HEK293 (cell line): ENCODE results near the gene CMTM4.
"Not testable (repeated sequence)": the region's sequence is repeated elsewhere in the genome, so short reads cannot be mapped to it uniquely, and the experiment has no call there.

Experiments used
- CTCF ChIA-PET: fragments of 350-600 bp; formaldehyde crosslinking; extraction: SDS; loops from one replicate; lab custom pipeline; 2021; ENCODE audit warnings: antibody characterized with exemption; lab: Yijun Ruan, JAX
- POLR2A ChIA-PET: fragments of 300-600 bp; formaldehyde crosslinking; extraction: SDS; loops from one replicate; lab custom pipeline; 2020; ENCODE audit warnings: antibody characterized with exemption, inconsistent platforms; lab: Yijun Ruan, JAX
- H3K27ac ChIP-seq: fragments of 200-500 bp; sonication (Bioruptor generic); 2 replicates; pipeline ENCODE4 v1.5.1; 2014; ENCODE audit warnings: low read depth, low read length, control low read depth, inconsistent platforms; ENCODE audit errors: extremely low read depth
- H3K36me3 ChIP-seq, 2 experiments: fragments of 200-500 bp in 1 of 2; sonication (Bioruptor generic) in 1 of 2; 1 replicate in 1 of 2; 2 replicates in 1 of 2; pipeline ENCODE4 v1.5.1; 2014 to 2017; ENCODE audit warnings: inconsistent platforms in 2 of 2, low read length in 2 of 2; ENCODE audit not compliant: control insufficient read depth in 2 of 2, insufficient read depth in 1 of 2
- H3K4me1 ChIP-seq: fragments of 200-500 bp; sonication (Bioruptor generic); 2 replicates; pipeline ENCODE4 v1.5.1; 2014; ENCODE audit warnings: mild to moderate bottlenecking, low read length, inconsistent platforms; ENCODE audit not compliant: control insufficient read depth, insufficient read depth
- H3K4me3 ChIP-seq: 2 replicates; pipeline ENCODE4 v1.5.1; 2011; ENCODE audit warnings: low read depth, mild to moderate bottlenecking, control low read depth, low read length, moderate library complexity
- H3K9me3 ChIP-seq: fragments of 200-500 bp; sonication (Bioruptor generic); 2 replicates; pipeline ENCODE4 v1.5.1; 2014; ENCODE audit warnings: low read depth, low read length, inconsistent platforms; ENCODE audit not compliant: control insufficient read depth, insufficient read depth
- GLI2 ChIP-seq: fragments of 450-650 bp; formaldehyde crosslinking; IDR thresholded peaks from 2 replicates; pipeline ENCODE4; 2017; ENCODE audit warnings: missing biosample characterization, missing genetic modification characterization, low read depth, borderline replicate concordance
- GLIS2 ChIP-seq: fragments of 450-650 bp; formaldehyde crosslinking; IDR thresholded peaks from 2 replicates; pipeline ENCODE4 v1.5.1; 2016; ENCODE audit warnings: missing biosample characterization, missing genetic modification characterization
- KLF16 ChIP-seq: fragments of 450-650 bp; formaldehyde crosslinking; IDR thresholded peaks from 2 replicates; pipeline ENCODE4 v1.5.1; 2017; ENCODE audit warnings: missing biosample characterization, missing genetic modification characterization
- KLF8 ChIP-seq: fragments of 450-650 bp; formaldehyde crosslinking; IDR thresholded peaks from 2 replicates; pipeline ENCODE4 v1.5.1; 2016; ENCODE audit warnings: missing biosample characterization, missing genetic modification characterization
- KLF9 ChIP-seq: fragments of 450-650 bp; formaldehyde crosslinking; IDR thresholded peaks from 2 replicates; pipeline ENCODE4 v1.5.1; 2016; ENCODE audit warnings: missing biosample characterization, missing genetic modification characterization, low read depth
- MYNN ChIP-seq: fragments of 450-650 bp; formaldehyde crosslinking; IDR thresholded peaks from 2 replicates; pipeline ENCODE4 v1.5.1; 2016; ENCODE audit warnings: missing biosample characterization, missing genetic modification characterization, borderline replicate concordance
- PBX3 ChIP-seq: sonication (generic); formaldehyde crosslinking; IDR thresholded peaks from 2 replicates; pipeline ENCODE4 v1.8.1; 2022; ENCODE audit warnings: mild to moderate bottlenecking, moderate library complexity, missing genetic modification reagents
- ZBTB20 ChIP-seq: fragments of 450-650 bp; formaldehyde crosslinking; IDR thresholded peaks from 2 replicates; pipeline ENCODE4 v1.5.1; 2016; ENCODE audit warnings: missing biosample characterization, missing genetic modification characterization
- ZEB2 ChIP-seq: fragments of 450-650 bp; formaldehyde crosslinking; IDR thresholded peaks from 2 replicates; pipeline ENCODE4 v1.5.1; 2016; ENCODE audit warnings: missing biosample characterization, missing genetic modification characterization
- ZFHX2 ChIP-seq: fragments of 450-650 bp; formaldehyde crosslinking; conservative IDR thresholded peaks from 2 replicates; pipeline ENCODE4 v1.5.1; 2016; ENCODE audit warnings: missing biosample characterization, missing genetic modification characterization
- ZNF10 ChIP-seq: fragments of 450-650 bp; formaldehyde crosslinking; IDR thresholded peaks from 2 replicates; pipeline ENCODE4 v1.5.1; 2017; ENCODE audit warnings: missing biosample characterization, missing genetic modification characterization
- ZNF121 ChIP-seq: fragments of 450-650 bp; formaldehyde crosslinking; IDR thresholded peaks from 2 replicates; pipeline ENCODE4 v1.5.1; 2016; ENCODE audit warnings: missing biosample characterization, missing genetic modification characterization
- ZNF223 ChIP-seq: fragments of 450-650 bp; formaldehyde crosslinking; IDR thresholded peaks from 2 replicates; pipeline ENCODE4 v1.5.1; 2016; ENCODE audit warnings: missing biosample characterization, missing genetic modification characterization
- ZNF292 ChIP-seq: fragments of 450-650 bp; formaldehyde crosslinking; IDR thresholded peaks from 2 replicates; pipeline ENCODE4 v1.5.1; 2016; ENCODE audit warnings: low read depth, missing biosample characterization, missing genetic modification characterization, borderline replicate concordance
- ZNF37A ChIP-seq: fragments of 450-650 bp; IDR thresholded peaks from 2 replicates; pipeline ENCODE4 v1.5.1; 2018; ENCODE audit warnings: missing biosample characterization, missing genetic modification characterization
- ZNF416 ChIP-seq: fragments of 450-650 bp; formaldehyde crosslinking; IDR thresholded peaks from 2 replicates; pipeline ENCODE4 v1.5.1; 2016; ENCODE audit warnings: missing biosample characterization, missing genetic modification characterization
- ZNF426 ChIP-seq: fragments of 450-650 bp; formaldehyde crosslinking; IDR thresholded peaks from 2 replicates; pipeline ENCODE4 v1.5.1; 2017; ENCODE audit warnings: missing biosample characterization, missing genetic modification characterization, mild to moderate bottlenecking, inconsistent platforms, moderate library complexity
- ZNF596 ChIP-seq: fragments of 450-650 bp; IDR thresholded peaks from 2 replicates; pipeline ENCODE4 v1.5.0; 2018; ENCODE audit warnings: missing biosample characterization, mild to moderate bottlenecking, missing genetic modification characterization, moderate library complexity
- ZNF623 ChIP-seq: fragments of 450-650 bp; formaldehyde crosslinking; IDR thresholded peaks from 2 replicates; pipeline ENCODE4 v1.5.1; 2016; ENCODE audit warnings: missing biosample characterization, missing genetic modification characterization
- ZNF629 ChIP-seq: fragments of 450-650 bp; formaldehyde crosslinking; IDR thresholded peaks from 2 replicates; pipeline ENCODE4 v1.5.1; 2017; ENCODE audit warnings: missing biosample characterization, missing genetic modification characterization
- ZNF792 ChIP-seq: fragments of 450-650 bp; formaldehyde crosslinking; IDR thresholded peaks from 2 replicates; pipeline ENCODE4 v1.5.1; 2016; ENCODE audit warnings: missing biosample characterization, missing genetic modification characterization
- ZSCAN4 ChIP-seq: fragments of 450-650 bp; formaldehyde crosslinking; IDR thresholded peaks from 2 replicates; pipeline ENCODE4 v1.5.1; 2017; ENCODE audit warnings: missing biosample characterization, missing genetic modification characterization
- ZSCAN5A ChIP-seq: fragments of 450-650 bp; formaldehyde crosslinking; IDR thresholded peaks from 2 replicates; pipeline ENCODE4 v1.5.1; 2016; ENCODE audit warnings: missing biosample characterization, missing genetic modification characterization
- TF ChIP-seq, protein P1 (sequence below): fragments of 450-650 bp; formaldehyde crosslinking; IDR thresholded peaks from 2 replicates; pipeline ENCODE4 v1.5.1; 2016; ENCODE audit warnings: missing biosample characterization, missing genetic modification characterization, borderline replicate concordance

CMTM4 gene

DNA sequence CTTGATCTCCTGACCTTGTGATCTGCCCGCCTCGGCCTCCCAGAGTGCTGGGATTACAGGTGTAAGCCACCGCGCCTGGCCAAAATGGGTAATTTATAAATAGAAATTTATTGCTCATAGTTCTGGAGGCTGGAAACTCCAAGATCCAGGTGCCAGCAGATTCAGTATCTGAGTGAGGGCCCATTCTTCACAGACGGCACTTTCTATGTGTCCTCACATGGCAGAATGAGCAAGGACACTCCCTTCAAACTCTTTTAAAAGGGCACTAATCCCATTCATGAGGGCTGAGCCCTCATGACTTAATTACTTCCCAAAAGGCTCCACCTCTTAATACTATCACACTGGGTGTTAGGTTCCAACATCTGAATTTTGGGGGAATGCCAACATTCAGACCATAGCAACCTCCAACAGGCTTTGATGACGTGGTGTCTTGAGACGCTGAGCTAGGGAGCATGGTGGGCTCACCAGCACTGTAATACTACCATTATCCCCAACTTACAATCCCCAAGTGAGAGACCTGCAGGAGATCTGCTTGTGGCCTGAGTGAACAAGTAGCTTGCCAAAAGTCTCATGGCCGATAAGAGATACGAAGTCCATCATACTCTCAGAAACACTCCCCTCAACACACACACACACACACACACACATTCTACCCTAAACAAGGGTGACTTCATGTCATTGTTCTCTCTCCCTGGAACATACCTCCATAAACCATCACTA lies 8.5 kb downstream of the CMTM4 start (continued):
- TF ChIP-seq MYNN (tag by site-specific recombination) (no peak), GLIS2 (tag by site-specific recombination) (no peak), ZSCAN5A (tag by site-specific recombination) (no peak), KLF16 (tag by site-specific recombination) (peak; percentile 64; the same call in 1 of the 2 replicates), ZNF37A (tag by site-specific recombination) (no peak), ZSCAN4 (tag by site-specific recombination) (peak; percentile 49; the same call in 1 of the 2 replicates)
- TF ChIP-seq, protein P1, sequence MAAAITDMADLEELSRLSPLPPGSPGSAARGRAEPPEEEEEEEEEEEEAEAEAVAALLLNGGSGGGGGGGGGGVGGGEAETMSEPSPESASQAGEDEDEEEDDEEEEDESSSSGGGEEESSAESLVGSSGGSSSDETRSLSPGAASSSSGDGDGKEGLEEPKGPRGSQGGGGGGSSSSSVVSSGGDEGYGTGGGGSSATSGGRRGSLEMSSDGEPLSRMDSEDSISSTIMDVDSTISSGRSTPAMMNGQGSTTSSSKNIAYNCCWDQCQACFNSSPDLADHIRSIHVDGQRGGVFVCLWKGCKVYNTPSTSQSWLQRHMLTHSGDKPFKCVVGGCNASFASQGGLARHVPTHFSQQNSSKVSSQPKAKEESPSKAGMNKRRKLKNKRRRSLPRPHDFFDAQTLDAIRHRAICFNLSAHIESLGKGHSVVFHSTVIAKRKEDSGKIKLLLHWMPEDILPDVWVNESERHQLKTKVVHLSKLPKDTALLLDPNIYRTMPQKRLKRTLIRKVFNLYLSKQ = no peak

DNA sequence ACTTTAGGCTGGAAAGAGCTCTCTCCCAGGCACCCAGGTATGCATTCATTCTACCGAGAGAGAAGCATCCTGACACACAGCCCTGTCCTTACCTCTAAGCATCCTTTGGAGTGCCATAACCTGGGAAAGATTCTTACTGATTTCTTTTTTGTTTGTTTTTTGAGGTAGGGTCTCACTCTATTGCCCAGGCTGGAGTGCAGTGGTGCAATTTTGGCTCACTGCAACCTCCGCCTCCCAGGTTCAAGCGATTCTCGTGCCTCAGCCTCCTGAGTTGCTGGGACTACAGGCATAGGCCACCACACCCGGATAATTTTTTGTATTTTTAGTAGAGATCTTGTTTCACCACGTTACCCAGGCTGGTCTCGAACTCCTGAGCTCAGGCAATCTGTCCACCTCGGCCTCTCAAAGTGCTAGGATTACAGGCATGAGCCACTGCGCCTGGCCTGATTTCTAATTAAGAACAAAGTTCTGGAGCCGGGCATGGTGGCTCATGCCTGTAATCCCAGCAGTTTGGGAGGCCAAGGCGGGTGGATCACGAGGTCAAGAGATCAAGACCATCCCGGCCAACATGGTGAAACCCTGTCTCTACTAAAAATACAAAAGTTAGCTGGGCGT lies 10.9 kb downstream of the CMTM4 start:
- not testable (repeated sequence) for H3K4me1 ChIP-seq, H3K9me3 ChIP-seq, H3K27ac ChIP-seq, H3K4me3 ChIP-seq, H3K36me3 ChIP-seq
- CTCF ChIA-PET = interaction anchor here (2.3 kb wide), 1 partner anchor 34 kb away, joined by 8 read pairs; no protein-coding TSS in a partner anchor
- peak; percentile 91 for TF ChIP-seq ZNF121 (tag by site-specific recombination)
- POLR2A ChIA-PET = interaction anchor here (0.7 kb wide), 2 partner anchors 75 to 220 kb away, joined by 3 to 7 read pairs; no protein-coding TSS in a partner anchor

DNA sequence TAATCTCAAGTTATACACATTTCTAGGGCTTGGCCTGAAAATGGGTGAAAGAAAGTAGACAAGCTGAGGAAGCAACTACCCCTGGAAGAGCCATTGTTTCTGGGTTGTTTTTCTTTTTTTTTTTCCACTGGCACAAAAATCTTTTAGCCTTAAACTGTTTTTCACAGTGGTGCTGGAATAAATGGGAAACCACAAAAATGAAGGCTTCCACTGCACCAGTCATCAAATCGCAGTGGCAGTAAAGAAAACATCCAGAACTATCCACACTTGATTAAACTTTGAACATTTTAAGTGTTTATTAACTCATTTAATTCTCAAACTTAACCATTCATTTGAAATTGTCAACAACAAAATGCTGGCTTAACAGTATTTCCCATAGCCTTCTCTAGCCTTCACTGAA lies 14.3 kb downstream of the CMTM4 start:
- Histone ChIP-seq H3K9me3 (no peaks in the 10 kb centered on the region), H3K4me1 (no peaks in the 10 kb centered on the region), H3K4me3 (no peak overlapping the region), H3K27ac (no peak overlapping the region), H3K36me3 (peaks cover 0 to 9% of the 10 kb centered on the region in 2 experiments; a peak in 2 of 3 replicates)
- no peak for TF ChIP-seq ZNF596 (tag by site-specific recombination)
- TF ChIP-seq ZEB2 (tag by site-specific recombination) = no peak
- no peak for TF ChIP-seq GLI2 (tag by site-specific recombination)
- no peak for TF ChIP-seq ZNF292 (tag by site-specific recombination)
- TF ChIP-seq KLF8 (tag by site-specific recombination) = no peak
- no peak for TF ChIP-seq ZNF426 (tag by site-specific recombination)
- TF ChIP-seq ZNF792 (tag by site-specific recombination) = no peak
- no peak for TF ChIP-seq ZNF629
- no peak for TF ChIP-seq ZNF416 (tag by site-specific recombination)
- TF ChIP-seq ZNF223 = no peak
- no peak for TF ChIP-seq ZNF623 (tag by site-specific recombination)
- no peak for TF ChIP-seq PBX3 (CRISPR knock-in tag)
- no peak for TF ChIP-seq KLF9 (tag by site-specific recombination)
- TF ChIP-seq, protein P1 = no peak
- no peak for TF ChIP-seq ZFHX2 (tag by site-specific recombination)
- no peak for TF ChIP-seq ZNF10
- TF ChIP-seq ZBTB20 = no peak
- ChIA-PET CTCF (no interaction called here), POLR2A (interaction anchor here (0.6 kb wide), 1 partner anchor 50 kb away, joined by 3 read pairs; no protein-coding TSS in a partner anchor)
